HG03378 (cell line): Measurements from ENCODE around the gene RXFP2.

Experiments used
- ATAC-seq: cut with Tn5 transposase; IDR thresholded peaks from one replicate; pipeline ENCODE4 v1.9.1; 2021; ENCODE audit warnings: mild to moderate bottlenecking, moderate library complexity; ENCODE audit not compliant: unreplicated experiment

Gene RXFP2

GRCh38 chr13:31815361-31816144 is 76.2 kb downstream of the RXFP2 start:
- no peak for ATAC-seq

- no peak for ATAC-seq
Observed at GRCh38 chr13:31818236-31818635, 78.9 kb downstream of the RXFP2 start.

GRCh38 chr13:31824705-31825517 is 85.6 kb downstream of the RXFP2 start:
- ATAC-seq, result no peak

DNA sequence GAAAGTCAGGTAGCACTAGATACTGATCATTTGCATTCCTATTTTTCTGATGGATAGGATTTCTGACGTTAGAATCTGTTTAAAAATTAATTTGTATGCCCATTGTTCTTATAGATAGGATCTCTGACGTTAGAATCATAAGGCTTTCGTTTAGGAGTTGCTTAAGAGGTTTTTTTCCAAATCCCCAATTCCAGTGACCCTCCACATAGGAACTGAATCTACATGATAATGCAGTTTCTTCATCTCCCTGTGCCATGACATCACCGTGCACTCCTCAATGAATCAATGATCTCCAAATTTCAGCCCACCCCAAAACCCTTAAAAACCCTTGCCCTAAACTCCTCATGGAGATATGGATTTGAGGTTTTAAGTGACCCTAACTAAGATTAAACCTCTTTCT is 87.2 kb downstream of the RXFP2 start:
- no peak for ATAC-seq

GRCh38 chr13:31827707-31828106 is 88.4 kb downstream of the RXFP2 start:
- ATAC-seq, result no peak

- no peak for ATAC-seq
Observed at GRCh38 chr13:31835932-31836331, 96.6 kb downstream of the RXFP2 start.

DNA sequence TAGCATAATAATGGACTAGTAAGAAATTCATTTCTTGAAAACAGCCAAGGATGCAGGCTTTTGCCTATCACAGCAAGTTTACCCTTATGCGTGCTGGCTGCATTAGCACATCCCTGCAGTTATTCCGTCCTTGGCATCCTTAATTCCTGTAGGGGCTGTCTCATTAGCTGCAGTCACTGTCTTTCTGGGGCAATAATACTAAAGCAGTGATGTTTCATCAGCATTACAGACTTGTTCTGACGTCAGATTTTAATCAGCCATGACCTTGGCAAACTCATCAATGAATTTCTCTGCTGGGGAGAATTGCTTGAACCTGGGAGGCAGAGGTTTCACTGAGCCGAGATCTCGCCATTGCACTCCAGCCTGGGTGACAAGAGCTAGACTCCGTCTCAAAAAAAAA is 103.7 kb downstream of the RXFP2 start:
- no peak for ATAC-seq

DNA sequence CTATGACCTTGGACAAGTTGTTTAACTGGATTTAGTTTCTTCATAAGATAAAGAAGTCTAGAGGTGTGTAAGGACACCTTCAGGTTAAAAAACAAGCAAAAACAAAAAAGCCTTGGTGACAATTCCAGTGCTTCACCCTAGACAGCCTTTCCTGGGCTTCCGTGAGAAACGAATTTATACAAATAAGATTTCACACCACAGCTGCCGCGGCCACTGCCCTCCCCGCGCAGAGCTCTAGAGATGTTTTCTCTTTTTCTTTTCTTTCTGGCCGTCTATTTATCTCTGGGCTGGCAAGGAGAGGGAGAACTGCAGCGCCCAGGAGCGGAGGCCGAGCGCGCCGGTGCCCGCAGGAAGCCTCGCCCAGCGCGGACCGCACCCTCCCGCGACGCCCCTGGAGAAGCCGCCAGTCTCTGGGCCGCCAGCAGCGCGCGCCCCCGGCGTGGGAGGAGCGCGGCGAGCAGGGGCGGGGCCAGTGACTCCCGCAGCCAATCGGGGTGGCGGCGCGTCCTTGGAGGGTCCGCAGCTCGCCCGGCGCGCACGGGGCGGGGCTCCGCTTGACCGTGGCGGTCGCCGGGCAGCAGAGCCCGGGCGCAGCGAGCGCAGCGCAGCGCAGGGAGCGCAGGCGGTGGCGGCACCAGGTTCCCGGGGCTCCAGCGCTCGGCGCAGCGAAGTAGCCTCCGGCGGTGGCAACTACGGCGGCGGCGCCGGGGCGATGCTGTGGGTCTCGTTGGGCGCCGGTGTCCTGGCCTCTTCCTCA is 107.0 kb downstream of the RXFP2 start:
- ATAC-seq, result peak; percentile 83

DNA sequence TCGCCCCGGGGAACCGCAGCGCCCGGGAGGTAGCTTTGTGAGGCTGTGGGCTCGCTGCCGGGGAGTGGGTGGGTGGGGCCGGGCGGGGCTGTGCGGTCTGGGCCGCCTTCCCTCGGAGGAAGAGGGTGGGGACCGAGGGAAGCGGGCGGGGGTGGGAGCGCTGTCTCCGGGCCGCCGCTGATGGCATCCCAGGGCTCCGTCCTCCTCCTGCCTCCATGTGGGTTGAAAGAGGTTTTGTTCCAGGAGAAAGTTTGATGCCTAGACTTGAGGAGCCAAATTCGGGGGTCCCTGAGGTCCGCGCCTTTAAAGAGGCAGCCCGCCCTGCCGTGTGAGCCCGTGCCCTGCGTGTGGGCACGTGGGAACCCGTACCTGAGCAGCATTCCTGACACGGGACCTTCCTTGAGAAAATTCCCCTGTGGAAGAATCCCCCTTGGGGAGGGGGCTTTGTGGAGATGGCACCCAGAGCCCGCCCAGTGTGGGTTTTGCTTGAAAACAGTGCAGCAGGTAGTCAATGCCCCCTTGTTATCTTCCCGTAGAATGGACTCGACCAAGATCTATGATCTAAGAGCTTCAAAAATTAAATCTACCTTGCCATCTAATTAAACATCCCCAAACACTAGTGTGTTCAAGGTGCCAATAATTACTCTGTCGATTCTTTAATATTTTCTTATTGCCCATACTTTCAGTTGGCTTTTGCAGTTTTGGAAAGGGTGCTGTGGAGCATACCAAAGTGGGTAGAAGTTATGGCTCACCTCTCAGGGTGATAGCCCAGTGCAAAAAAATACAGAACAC is 107.8 kb downstream of the RXFP2 start:
- ATAC-seq, result no peak

DNA sequence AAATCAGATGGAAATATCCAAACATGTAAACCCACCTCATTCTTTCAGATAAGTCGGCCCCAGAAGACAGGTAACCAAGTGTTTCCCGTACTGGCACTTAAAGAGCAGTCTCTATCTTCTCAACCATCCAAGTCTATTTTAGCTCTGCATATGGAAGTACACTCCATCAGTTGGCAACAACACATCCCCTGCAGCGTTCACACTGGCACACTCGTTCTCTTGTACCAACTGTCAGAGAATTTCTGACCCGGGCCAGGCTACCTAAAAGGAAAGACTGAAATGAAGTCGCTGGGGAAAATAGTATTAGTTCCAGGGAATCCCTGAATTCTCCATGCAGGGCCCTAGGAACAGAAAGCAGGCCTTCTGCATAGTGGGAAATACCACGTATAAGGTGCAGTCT is 109.3 kb downstream of the RXFP2 start:
- no peak for ATAC-seq

- no peak for ATAC-seq
Observed at GRCh38 chr13:31849206-31849605, 109.9 kb downstream of the RXFP2 start.

DNA sequence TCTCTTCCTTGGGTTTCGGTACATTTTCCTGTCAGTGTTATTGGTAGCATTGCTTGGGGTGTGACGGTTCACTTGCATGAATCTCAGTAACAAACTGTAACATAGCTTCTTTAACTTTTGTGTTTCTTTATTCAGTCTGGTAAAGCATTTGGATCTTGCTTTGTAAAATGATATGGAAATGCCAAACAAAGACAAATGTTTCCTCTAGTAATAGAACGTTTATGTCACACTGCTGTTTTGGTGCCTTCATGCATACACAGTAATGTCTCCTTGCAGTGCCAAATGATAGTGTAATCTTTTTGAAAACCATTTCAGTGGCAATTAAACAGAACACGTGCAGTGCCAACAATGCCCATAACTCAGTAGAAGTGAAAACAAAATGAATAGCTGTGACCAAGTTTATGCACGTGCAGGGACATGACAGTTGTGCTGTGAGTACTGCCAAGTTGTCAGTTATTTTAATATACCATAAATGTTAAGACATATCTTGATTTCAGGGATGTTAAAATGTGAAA is 110.8 kb downstream of the RXFP2 start:
- no peak for ATAC-seq

DNA sequence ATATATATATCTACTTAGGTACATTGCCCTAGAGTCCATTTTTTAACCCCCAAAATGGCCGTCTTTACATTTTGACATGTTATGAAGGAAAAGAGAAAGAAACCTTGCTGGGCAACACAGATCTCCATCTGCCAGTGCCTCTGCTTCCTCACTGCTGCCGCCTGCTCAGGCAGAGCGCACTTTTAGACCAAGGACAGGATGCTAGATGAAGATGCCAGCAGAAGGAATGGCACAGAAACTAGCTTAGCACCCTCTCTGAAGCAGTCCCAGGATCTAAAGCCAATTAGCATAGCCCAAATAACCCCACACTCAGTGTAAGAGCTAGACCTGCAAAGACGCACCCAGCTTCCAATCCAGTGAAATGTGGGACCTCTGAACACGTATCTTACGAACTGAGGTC is 111.9 kb downstream of the RXFP2 start:
- no peak for ATAC-seq
